ENCODE data around the gene KCNG2.

Gene KCNG2

GRCh38 chr18:79917169-79917852 lies 119.6 kb downstream of the KCNG2 start:
- H2BK120ac ChIP-seq (ENCODE audit: low read depth, low read length) = no peak overlapping the region
- H3K79me1 ChIP-seq (ENCODE audit: low read length) = no peaks in the 10 kb centered on the region
- H3K79me2 ChIP-seq (ENCODE audit: control insufficient read depth, insufficient read depth, low read length) = no peaks in the 10 kb centered on the region
- no peak overlapping the region for H2BK15ac ChIP-seq (replicated peaks; ENCODE audit: low read depth)
- no peak overlapping the region for H3K18ac ChIP-seq (ENCODE audit: low read length)
- H3K4me3 ChIP-seq (ENCODE audit: low read length) = no peak overlapping the region
- no peaks in the 10 kb centered on the region for H3K36me3 ChIP-seq (ENCODE audit: control insufficient read depth, insufficient read depth, low read length)
- no peaks in the 10 kb centered on the region for H3K27me3 ChIP-seq (ENCODE audit: insufficient read depth, low read length, poor library complexity)
- H3K4ac ChIP-seq (ENCODE audit: low read depth, low read length) = no peak overlapping the region
- no peak overlapping the region for H4K8ac ChIP-seq (ENCODE audit: low read depth, low read length)
- no peak overlapping the region for H2AK5ac ChIP-seq (ENCODE audit: low read length)
- H3K4me2 ChIP-seq (ENCODE audit: low read length) = no peak overlapping the region
- no peak overlapping the region for H4K5ac ChIP-seq (ENCODE audit: low read length)
- H2BK5ac ChIP-seq (ENCODE audit: low read length) = no peak overlapping the region
- H3K9ac ChIP-seq (ENCODE audit: low read length) = no peak overlapping the region
- H3K56ac ChIP-seq (ENCODE audit: low read length) = no peak overlapping the region
- H3K4me1 ChIP-seq (ENCODE audit: control insufficient read depth, low read depth, low read length) = no peaks in the 10 kb centered on the region
- no peak overlapping the region for H3K27ac ChIP-seq (ENCODE audit: low read depth, low read length)
- H3K23ac ChIP-seq (ENCODE audit: low read length) = no peak overlapping the region
- WGBS (ENCODE audit: extremely low coverage, insufficient coverage, low lambda C conversion rate) = no CpG with 5 or more reads among the region's 28 CpGs
- DNase-seq = no peak

- H2BK15ac ChIP-seq (replicated peaks; ENCODE audit: low read depth) = no peak overlapping the region
- no peak overlapping the region for H3K18ac ChIP-seq (ENCODE audit: low read length)
- H3K9ac ChIP-seq (ENCODE audit: low read length) = no peak overlapping the region
- H3K36me3 ChIP-seq (ENCODE audit: control insufficient read depth, insufficient read depth, low read length) = no peaks in the 10 kb centered on the region
- no peak overlapping the region for H4K5ac ChIP-seq (ENCODE audit: low read length)
- no peak overlapping the region for H3K4me2 ChIP-seq (ENCODE audit: low read length)
- no peak overlapping the region for H3K27ac ChIP-seq (ENCODE audit: low read depth, low read length)
- no peak overlapping the region for H2BK5ac ChIP-seq (ENCODE audit: low read length)
- no peaks in the 10 kb centered on the region for H3K27me3 ChIP-seq (ENCODE audit: insufficient read depth, low read length, poor library complexity)
- H2BK120ac ChIP-seq (ENCODE audit: low read depth, low read length) = no peak overlapping the region
- DNase-seq = no peak
- no peaks in the 10 kb centered on the region for H3K79me1 ChIP-seq (ENCODE audit: low read length)
- WGBS (ENCODE audit: extremely low coverage, insufficient coverage, low lambda C conversion rate) = 100% methylated on average over 1 of the region's 25 CpGs
- H4K8ac ChIP-seq (ENCODE audit: low read depth, low read length) = no peak overlapping the region
- no peak overlapping the region for H3K4me3 ChIP-seq (ENCODE audit: low read length)
- no peaks in the 10 kb centered on the region for H3K4me1 ChIP-seq (ENCODE audit: control insufficient read depth, low read depth, low read length)
- H3K23ac ChIP-seq (ENCODE audit: low read length) = no peak overlapping the region
- no peak overlapping the region for H3K4ac ChIP-seq (ENCODE audit: low read depth, low read length)
- no peaks in the 10 kb centered on the region for H3K79me2 ChIP-seq (ENCODE audit: control insufficient read depth, insufficient read depth, low read length)
- no peak overlapping the region for H3K56ac ChIP-seq (ENCODE audit: low read length)
- no peak overlapping the region for H2AK5ac ChIP-seq (ENCODE audit: low read length)
These were observed 120.3 kb downstream of the KCNG2 start for GRCh38 chr18:79917853-79918614.

- no peak for DNase-seq
These were observed 120.9 kb downstream of the KCNG2 start for GRCh38 chr18:79918615-79919011.

GRCh38 chr18:79919089-79919488 lies 121.4 kb downstream of the KCNG2 start:
- WGBS (ENCODE audit: extremely low coverage, insufficient coverage, low lambda C conversion rate) = no CpG with 5 or more reads among the region's 19 CpGs
- no peaks in the 10 kb centered on the region for H3K79me1 ChIP-seq (ENCODE audit: low read length)
- H3K4me2 ChIP-seq (ENCODE audit: low read length) = no peak overlapping the region
- H3K4ac ChIP-seq (ENCODE audit: low read depth, low read length) = no peak overlapping the region
- no peaks in the 10 kb centered on the region for H3K79me2 ChIP-seq (ENCODE audit: control insufficient read depth, insufficient read depth, low read length)
- no peak overlapping the region for H2AK5ac ChIP-seq (ENCODE audit: low read length)
- no peak overlapping the region for H2BK120ac ChIP-seq (ENCODE audit: low read depth, low read length)
- H3K56ac ChIP-seq (ENCODE audit: low read length) = no peak overlapping the region
- H3K36me3 ChIP-seq (ENCODE audit: control insufficient read depth, insufficient read depth, low read length) = no peaks in the 10 kb centered on the region
- H3K4me3 ChIP-seq (ENCODE audit: low read length) = no peak overlapping the region
- no peaks in the 10 kb centered on the region for H3K4me1 ChIP-seq (ENCODE audit: control insufficient read depth, low read depth, low read length)
- H2BK15ac ChIP-seq (replicated peaks; ENCODE audit: low read depth) = no peak overlapping the region
- no peak overlapping the region for H4K5ac ChIP-seq (ENCODE audit: low read length)
- H2BK5ac ChIP-seq (ENCODE audit: low read length) = no peak overlapping the region
- H3K18ac ChIP-seq (ENCODE audit: low read length) = no peak overlapping the region
- H4K8ac ChIP-seq (ENCODE audit: low read depth, low read length) = no peak overlapping the region
- H3K27me3 ChIP-seq (ENCODE audit: insufficient read depth, low read length, poor library complexity) = no peaks in the 10 kb centered on the region
- H3K9ac ChIP-seq (ENCODE audit: low read length) = no peak overlapping the region
- DNase-seq = no peak
- H3K23ac ChIP-seq (ENCODE audit: low read length) = no peak overlapping the region
- no peak overlapping the region for H3K27ac ChIP-seq (ENCODE audit: low read depth, low read length)

More at GRCh38 chr18:79918615-79919011, 120.9 kb downstream of the KCNG2 start:
- Histone ChIP-seq H2BK15ac (replicated peaks; ENCODE audit: low read depth) (no peak overlapping the region), H3K23ac (ENCODE audit: low read length) (no peak overlapping the region), H4K8ac (ENCODE audit: low read depth, low read length) (no peak overlapping the region), H3K79me1 (ENCODE audit: low read length) (no peaks in the 10 kb centered on the region), H3K79me2 (ENCODE audit: control insufficient read depth, insufficient read depth, low read length) (no peaks in the 10 kb centered on the region), H3K27ac (ENCODE audit: low read depth, low read length) (no peak overlapping the region), H3K9ac (ENCODE audit: low read length) (no peak overlapping the region), H3K4ac (ENCODE audit: low read depth, low read length) (no peak overlapping the region), H4K5ac (ENCODE audit: low read length) (no peak overlapping the region), H3K4me1 (ENCODE audit: control insufficient read depth, low read depth, low read length) (no peaks in the 10 kb centered on the region), H3K27me3 (ENCODE audit: insufficient read depth, low read length, poor library complexity) (no peaks in the 10 kb centered on the region), H3K4me3 (ENCODE audit: low read length) (no peak overlapping the region), H2BK120ac (ENCODE audit: low read depth, low read length) (no peak overlapping the region), H3K36me3 (ENCODE audit: control insufficient read depth, insufficient read depth, low read length) (no peaks in the 10 kb centered on the region), H3K18ac (ENCODE audit: low read length) (no peak overlapping the region), H3K4me2 (ENCODE audit: low read length) (no peak overlapping the region), H3K56ac (ENCODE audit: low read length) (no peak overlapping the region), H2AK5ac (ENCODE audit: low read length) (no peak overlapping the region), H2BK5ac (ENCODE audit: low read length) (no peak overlapping the region)
- WGBS (ENCODE audit: extremely low coverage, insufficient coverage, low lambda C conversion rate) = no CpG with 5 or more reads among the region's 20 CpGs

GRCh38 chr18:79921984-79922965 lies 124.5 kb downstream of the KCNG2 start:
- H3K56ac ChIP-seq (ENCODE audit: low read length) = no peak overlapping the region
- H2BK15ac ChIP-seq (replicated peaks; ENCODE audit: low read depth) = no peak overlapping the region
- no CpG with 5 or more reads among the region's 24 CpGs for WGBS (ENCODE audit: extremely low coverage, insufficient coverage, low lambda C conversion rate)
- no peaks in the 10 kb centered on the region for H3K27me3 ChIP-seq (ENCODE audit: insufficient read depth, low read length, poor library complexity)
- H3K23ac ChIP-seq (ENCODE audit: low read length) = no peak overlapping the region
- H3K79me1 ChIP-seq (ENCODE audit: low read length) = no peaks in the 10 kb centered on the region
- no peak overlapping the region for H2AK5ac ChIP-seq (ENCODE audit: low read length)
- no peak overlapping the region for H3K27ac ChIP-seq (ENCODE audit: low read depth, low read length)
- DNase-seq = no peak
- no peaks in the 10 kb centered on the region for H3K36me3 ChIP-seq (ENCODE audit: control insufficient read depth, insufficient read depth, low read length)
- no peak overlapping the region for H3K18ac ChIP-seq (ENCODE audit: low read length)
- H4K5ac ChIP-seq (ENCODE audit: low read length) = no peak overlapping the region
- H2BK120ac ChIP-seq (ENCODE audit: low read depth, low read length) = no peak overlapping the region
- no peak overlapping the region for H4K8ac ChIP-seq (ENCODE audit: low read depth, low read length)
- H3K4me3 ChIP-seq (ENCODE audit: low read length) = no peak overlapping the region
- no peak overlapping the region for H3K4me2 ChIP-seq (ENCODE audit: low read length)
- H2BK5ac ChIP-seq (ENCODE audit: low read length) = no peak overlapping the region
- no peaks in the 10 kb centered on the region for H3K4me1 ChIP-seq (ENCODE audit: control insufficient read depth, low read depth, low read length)
- no peaks in the 10 kb centered on the region for H3K79me2 ChIP-seq (ENCODE audit: control insufficient read depth, insufficient read depth, low read length)
- H3K9ac ChIP-seq (ENCODE audit: low read length) = no peak overlapping the region
- H3K4ac ChIP-seq (ENCODE audit: low read depth, low read length) = no peak overlapping the region

All from mesendoderm (in vitro differentiated cells).